ENCODE results near the gene ACO1.

- TF ChIP-seq POLR2A (IDR thresholded peaks at IDR 0.05; ENCODE audit: low read depth, low read length) = no peak
- no peak for TF ChIP-seq TAF1 (IDR thresholded peaks at IDR 0.05; ENCODE audit: borderline replicate concordance, low read depth, low read length)
- TF ChIP-seq POLR2AphosphoS5 (IDR thresholded peaks at IDR 0.05; ENCODE audit: low read depth, low read length) = no peak
Measured at GRCh38 chr9:32412440-32412839, 28.0 kb downstream of the ACO1 start.
